Measurements from ENCODE around the gene MRPL9. TPM values are rescaled to one million over a fixed set of nuclear protein-coding genes. Genes with fewer than 3 reads are reported as not detected.

The MRPL9 gene
- total RNA-seq, 2 experiments from 2014 or later = 152 to 164 TPM

GRCh38 chr1:151723726-151724370, 39.4 kb downstream of the MRPL9 start:
- Histone ChIP-seq H3K27ac (ENCODE audit: low read depth in 1 of 2, low read length in 2 of 2) (no peak overlapping the region), H3K27me3 (ENCODE audit: control insufficient read depth in 1 of 2, insufficient read depth in 2 of 2, low read length in 2 of 2) (peaks cover 33 to 44% of the 10 kb centered on the region in 2 experiments), H3K36me3 (ENCODE audit: insufficient read depth, low read length) (no peaks in the 10 kb centered on the region), H3K4me1 (ENCODE audit: insufficient read depth, low read length) (peaks cover 16% of the 10 kb centered on the region), H3K9me3 (ENCODE audit: control insufficient read depth in 1 of 2, insufficient read depth in 1 of 2, low read length in 2 of 2) (no peaks in the 10 kb centered on the region), H3K4me3 (ENCODE audit: low read length) (no peak overlapping the region)
- peaks cover 84% of the 10 kb centered on the region for H3K27me3 Mint-ChIP-seq
- ATAC-seq (ENCODE audit: poor library complexity) = no peak
- no peaks in the 10 kb centered on the region for H3K36me3 Mint-ChIP-seq (ENCODE audit: low read depth)
- no peak overlapping the region for H3K27ac Mint-ChIP-seq
- intact Hi-C loops (cut with DNase I, micrococcal nuclease) = no loop called here
- H3K4me1 Mint-ChIP-seq (ENCODE audit: low read depth) = peaks cover 20% of the 10 kb centered on the region
- CTCF ChIA-PET = no interaction called here
- H3K9me3 Mint-ChIP-seq = no peaks in the 10 kb centered on the region
- no peak for DNase-seq
- TF ChIP-seq CTCF (IDR thresholded peaks at IDR 0.05) = no peak
- no peak overlapping the region for H3K4me3 Mint-ChIP-seq
- POLR2A ChIA-PET = no interaction called here

GRCh38 chr1:151721788-151722510, 41.3 kb downstream of the MRPL9 start:
- peak overlapping the region; percentile 56 for H3K4me3 ChIP-seq (ENCODE audit: low read length)
- H3K36me3 ChIP-seq (ENCODE audit: insufficient read depth, low read length) = no peaks in the 10 kb centered on the region
- Mint-ChIP-seq H3K27ac (no peak overlapping the region), H3K4me1 (ENCODE audit: low read depth) (peaks cover 30% of the 10 kb centered on the region), H3K4me3 (peak overlapping the region; percentile 76), H3K36me3 (ENCODE audit: low read depth) (no peaks in the 10 kb centered on the region), H3K27me3 (peaks cover 86% of the 10 kb centered on the region), H3K9me3 (no peaks in the 10 kb centered on the region)
- peaks cover 21% of the 10 kb centered on the region for H3K4me1 ChIP-seq (ENCODE audit: insufficient read depth, low read length)
- peaks cover 38 to 46% of the 10 kb centered on the region in 2 experiments for H3K27me3 ChIP-seq (ENCODE audit: control insufficient read depth in 1 of 2, insufficient read depth in 2 of 2, low read length in 2 of 2)
- intact Hi-C loops (cut with DNase I, micrococcal nuclease) = no loop called here
- DNase-seq (no peak), ATAC-seq (ENCODE audit: poor library complexity) (no peak)
- no peaks in the 10 kb centered on the region for H3K9me3 ChIP-seq (ENCODE audit: control insufficient read depth in 1 of 2, insufficient read depth in 1 of 2, low read length in 2 of 2)
- CTCF ChIA-PET = no interaction called here
- no peak for TF ChIP-seq CTCF (IDR thresholded peaks at IDR 0.05)
- no peak overlapping the region for H3K27ac ChIP-seq (ENCODE audit: low read depth in 1 of 2, low read length in 2 of 2)
- POLR2A ChIA-PET = interaction anchor here (1.6 kb wide), 1 partner anchor 41 kb away, joined by 7 read pairs; the partner anchor contains the start of gene MRPL9

GRCh38 chr1:151720974-151721787, 42.1 kb downstream of the MRPL9 start, which contains the start of gene RIIAD1:
Gene RIIAD1 (plus strand): TSS chr1:151721522. CDS start chr1:151721537, 15 bp downstream.
- no peak within 1 kb of the TSS for H3K27ac Mint-ChIP-seq
- Histone ChIP-seq H3K9me3 (ENCODE audit: control insufficient read depth in 1 of 2, insufficient read depth in 1 of 2, low read length in 2 of 2) (peaks cover 0 to 2% of the 10 kb centered on the region in 2 experiments), H3K36me3 (ENCODE audit: insufficient read depth, low read length) (no peaks in the 10 kb centered on the region), H3K4me3 (ENCODE audit: low read length) (peak within 1 kb of the TSS; percentile 56), H3K27me3 (ENCODE audit: control insufficient read depth in 1 of 2, insufficient read depth in 2 of 2, low read length in 2 of 2) (peaks cover 43 to 44% of the 10 kb centered on the region in 2 experiments), H3K27ac (ENCODE audit: low read depth in 1 of 2, low read length in 2 of 2) (no peak within 1 kb of the TSS), H3K4me1 (ENCODE audit: insufficient read depth, low read length) (peaks cover 25% of the 10 kb centered on the region)
- H3K4me1 Mint-ChIP-seq (ENCODE audit: low read depth) = peaks cover 34% of the 10 kb centered on the region
- H3K4me3 Mint-ChIP-seq = peak within 1 kb of the TSS; percentile 81
- no peak for TF ChIP-seq CTCF (IDR thresholded peaks at IDR 0.05)
- ATAC-seq (ENCODE audit: poor library complexity) = peak; percentile 87
- no peaks in the 10 kb centered on the region for H3K36me3 Mint-ChIP-seq (ENCODE audit: low read depth)
- no peaks in the 10 kb centered on the region for H3K9me3 Mint-ChIP-seq
- CTCF ChIA-PET = interaction anchor here (1.1 kb wide), 2 partner anchors 14 to 16 kb away, joined by 3 read pairs; no protein-coding TSS in a partner anchor
- peaks cover 85% of the 10 kb centered on the region for H3K27me3 Mint-ChIP-seq
- intact Hi-C loops (cut with DNase I, micrococcal nuclease) = no loop called here
- POLR2A ChIA-PET = interaction anchor here (0.6 to 1.6 kb wide), 4 partner anchors 42 to 837 kb away, joined by 3 to 7 read pairs (median 3); partner anchors contain the start of genes CGN and MRPL9
- peak in 13 of 14 experiments; percentile 10 to 76 (median 43) for DNase-seq
